Measurements from ENCODE around the gene SCT.
"Not testable (repeated sequence)": the region's sequence is repeated elsewhere in the genome, so short reads cannot be mapped to it uniquely, and the experiment has no call there.

The SCT gene

GRCh38 chr11:626475-627307 lies at the start of gene SCT:
Gene SCT (minus strand): TSS chr11:627181. CDS start chr11:627143, 38 bp downstream.
- in situ Hi-C loops (cut with MboI; ENCODE audit: low sequenced_read_pairs) = no loop called here

GRCh38 chr11:674406-674805 lies 47.4 kb upstream of the SCT start:
- in situ Hi-C loops (cut with MboI; ENCODE audit: low sequenced_read_pairs) = no loop called here

- in situ Hi-C loops (cut with MboI; ENCODE audit: low sequenced_read_pairs) = no loop called here
Observed at GRCh38 chr11:673866-674265, 46.9 kb upstream of the SCT start.

GRCh38 chr11:665704-666281 lies 38.8 kb upstream of the SCT start:
- in situ Hi-C loops (cut with MboI; ENCODE audit: low sequenced_read_pairs) = no loop called here

- in situ Hi-C loops (cut with MboI; ENCODE audit: low sequenced_read_pairs) = no loop called here
Observed at GRCh38 chr11:665062-665703, 38.2 kb upstream of the SCT start.

GRCh38 chr11:662689-663274 lies 35.8 kb upstream of the SCT start:
- in situ Hi-C loops (cut with MboI; ENCODE audit: low sequenced_read_pairs) = no loop called here

GRCh38 chr11:660681-661444 lies 33.9 kb upstream of the SCT start:
- in situ Hi-C loops (cut with MboI; ENCODE audit: low sequenced_read_pairs) = no loop called here

- in situ Hi-C loops (cut with MboI; ENCODE audit: low sequenced_read_pairs) = no loop called here
Observed at GRCh38 chr11:660281-660680, 33.3 kb upstream of the SCT start.

GRCh38 chr11:659532-660085 lies 32.6 kb upstream of the SCT start:
- in situ Hi-C loops (cut with MboI; ENCODE audit: low sequenced_read_pairs) = no loop called here

- in situ Hi-C loops (cut with MboI; ENCODE audit: low sequenced_read_pairs) = no loop called here
Observed at GRCh38 chr11:657691-658126, 30.7 kb upstream of the SCT start.

GRCh38 chr11:656866-657265 lies 29.9 kb upstream of the SCT start:
- in situ Hi-C loops (cut with MboI; ENCODE audit: low sequenced_read_pairs) = no loop called here

- in situ Hi-C loops (cut with MboI; ENCODE audit: low sequenced_read_pairs) = no loop called here
Observed at GRCh38 chr11:656426-656825, 29.4 kb upstream of the SCT start.

GRCh38 chr11:655036-655726 lies 28.2 kb upstream of the SCT start:
- in situ Hi-C loops (cut with MboI; ENCODE audit: low sequenced_read_pairs) = no loop called here

- in situ Hi-C loops (cut with MboI; ENCODE audit: low sequenced_read_pairs) = not testable (repeated sequence)
Observed at GRCh38 chr11:654444-654843, 27.5 kb upstream of the SCT start.

- in situ Hi-C loops (cut with MboI; ENCODE audit: low sequenced_read_pairs) = no loop called here
Observed at GRCh38 chr11:653837-654236, 26.9 kb upstream of the SCT start.

- in situ Hi-C loops (cut with MboI; ENCODE audit: low sequenced_read_pairs) = not testable (repeated sequence)
Observed at GRCh38 chr11:653136-653535, 26.2 kb upstream of the SCT start.

- in situ Hi-C loops (cut with MboI; ENCODE audit: low sequenced_read_pairs) = no loop called here
Observed at GRCh38 chr11:650482-650881, 23.5 kb upstream of the SCT start.

GRCh38 chr11:647672-648158 lies 20.7 kb upstream of the SCT start:
- in situ Hi-C loops (cut with MboI; ENCODE audit: low sequenced_read_pairs) = not testable (repeated sequence)

- in situ Hi-C loops (cut with MboI; ENCODE audit: low sequenced_read_pairs) = no loop called here
Observed at GRCh38 chr11:646214-646613, 19.2 kb upstream of the SCT start.

- in situ Hi-C loops (cut with MboI; ENCODE audit: low sequenced_read_pairs) = no loop called here
Observed at GRCh38 chr11:645536-645935, 18.6 kb upstream of the SCT start.

Data from HL-60/S4 treated with phorbol 12-myristate 13-acetate at 8.2 ng/mL for 4 days and 3 days (cell line).